ENCODE measurements around the gene MPND. TPM values are rescaled to one million over a fixed set of nuclear protein-coding genes. Genes with fewer than 3 reads are reported as not detected.

MPND gene
- total RNA-seq, 1 donor from 2014 or later, result 25.2 TPM

- POLR2A ChIA-PET, result interaction anchor here (0.6 to 2.9 kb wide), 12 partner anchors 11 to 640 kb away, joined by 3 to 20 read pairs (median 4); partner anchors contain the start of genes HDGFL2, MPND, MRPL54 and YJU2
- TF ChIP-seq CTCF (IDR thresholded peaks at IDR 0.05), result no peak
- Mint-ChIP-seq H3K9me3 (no peaks in the 10 kb centered on the region), H3K4me3 (peak within 1 kb of the TSS; percentile 87), H3K36me3 (ENCODE audit: low read depth) (peaks cover 5% of the 10 kb centered on the region), H3K27me3 (no peaks in the 10 kb centered on the region), H3K27ac (peak within 1 kb of the TSS; percentile 91), H3K4me1 (peaks cover 52% of the 10 kb centered on the region)
- intact Hi-C loops (cut with micrococcal nuclease), result loop anchor here (1.0 to 10.0 kb wide), 10 partner anchors 28 to 895 kb away; partner anchors contain the start of genes APBA3, EEF2, FEM1A and FZR1
- ATAC-seq (ENCODE audit: low read depth) (peak; percentile 87), DNase-seq (peak; percentile 96)
- CTCF ChIA-PET, result interaction anchor here (0.6 to 1.5 kb wide), 7 partner anchors 8 to 142 kb away, joined by 3 to 6 read pairs (median 3); no protein-coding TSS in a partner anchor
Observed at GRCh38 chr19:4402171-4403004, 59.0 kb downstream of the MPND start, which contains the start of gene CHAF1A. CHAF1A (plus strand) TSS chr19:4402640; CDS start chr19:4402763, 123 bp downstream.

GRCh38 chr19:4403005-4403761 is 59.8 kb downstream of the MPND start:
- TF ChIP-seq CTCF (IDR thresholded peaks at IDR 0.05), result no peak
- Mint-ChIP-seq H3K27ac (no peak overlapping the region), H3K27me3 (no peaks in the 10 kb centered on the region), H3K36me3 (ENCODE audit: low read depth) (peaks cover 3% of the 10 kb centered on the region), H3K4me3 (peak overlapping the region; percentile 81), H3K9me3 (no peaks in the 10 kb centered on the region), H3K4me1 (peaks cover 50% of the 10 kb centered on the region)
- ATAC-seq (ENCODE audit: low read depth) (no peak), DNase-seq (no peak)
- ChIA-PET POLR2A (interaction anchor here (0.6 kb wide), 1 partner anchor 138 kb away, joined by 3 read pairs; no protein-coding TSS in a partner anchor), CTCF (interaction anchor here (1.3 kb wide), 1 partner anchor 136 kb away, joined by 4 read pairs; no protein-coding TSS in a partner anchor)
- intact Hi-C loops (cut with micrococcal nuclease), result loop anchor here (5.0 to 10.0 kb wide), 4 partner anchors 234 to 896 kb away; partner anchors contain the start of genes APBA3, EEF2, FZR1 and MRPL54

- H3K4me1 Mint-ChIP-seq, result peaks cover 30% of the 10 kb centered on the region
- peaks cover 6% of the 10 kb centered on the region for H3K36me3 Mint-ChIP-seq (ENCODE audit: low read depth)
- H3K4me3 Mint-ChIP-seq, result no peak overlapping the region
- intact Hi-C loops (cut with micrococcal nuclease), result loop anchor here (10.0 kb wide), 1 partner anchor 421 kb away; the partner anchor contains the start of gene EEF2
- POLR2A ChIA-PET, result interaction anchor here (0.6 kb wide), 1 partner anchor 806 kb away, joined by 3 read pairs; no protein-coding TSS in a partner anchor
- H3K9me3 Mint-ChIP-seq, result no peaks in the 10 kb centered on the region
- TF ChIP-seq CTCF (IDR thresholded peaks at IDR 0.05), result no peak
- H3K27ac Mint-ChIP-seq, result no peak overlapping the region
- CTCF ChIA-PET, result no interaction called here
- ATAC-seq (ENCODE audit: low read depth) (no peak), DNase-seq (no peak)
- no peaks in the 10 kb centered on the region for H3K27me3 Mint-ChIP-seq
Observed at GRCh38 chr19:4405977-4406376, 62.6 kb downstream of the MPND start.

- no peak for ATAC-seq (ENCODE audit: low read depth)
- no peak for TF ChIP-seq CTCF (IDR thresholded peaks at IDR 0.05)
- intact Hi-C loops (cut with micrococcal nuclease), result loop anchor here (10.0 kb wide), 1 partner anchor 422 kb away; the partner anchor contains the start of gene EEF2
- H3K9me3 Mint-ChIP-seq, result no peaks in the 10 kb centered on the region
- H3K4me3 Mint-ChIP-seq, result no peak overlapping the region
- ChIA-PET POLR2A (no interaction called here), CTCF (no interaction called here)
- DNase-seq, result no peak
- H3K36me3 Mint-ChIP-seq (ENCODE audit: low read depth), result peaks cover 6% of the 10 kb centered on the region
- H3K27me3 Mint-ChIP-seq, result no peaks in the 10 kb centered on the region
- no peak overlapping the region for H3K27ac Mint-ChIP-seq
- H3K4me1 Mint-ChIP-seq, result peaks cover 24% of the 10 kb centered on the region
Observed at GRCh38 chr19:4406626-4407025, 63.3 kb downstream of the MPND start.

All from activated B cell treated with CpG ODN at 0.5 μM for 24 hours (primary cell).